HG02938 (cell line): ENCODE data around the gene CGGBP1.

Source experiments
- ATAC-seq: cut with Tn5 transposase; IDR thresholded peaks from one replicate; pipeline ENCODE4 v1.9.1; 2021; ENCODE audit warnings: mild to moderate bottlenecking, moderate library complexity; ENCODE audit not compliant: unreplicated experiment

CGGBP1 gene

GRCh38 chr3:88058581-88059379 is at the start of gene CGGBP1, which contains the start of gene ZNF654:
Gene CGGBP1 (minus strand): TSS chr3:88059005. CDS start chr3:88055976, 3,029 bp downstream.
Gene ZNF654 (plus strand): TSS chr3:88059255. CDS start chr3:88059320, 65 bp downstream.
- ATAC-seq, result peak; percentile 95

- ATAC-seq, result no peak
These were observed 46.5 kb upstream of the CGGBP1 start for GRCh38 chr3:88105325-88105724.

- peak; percentile 92 for ATAC-seq
These were observed 42.3 kb upstream of the CGGBP1 start for GRCh38 chr3:88101142-88101541.

- ATAC-seq, result no peak
These were observed 34.5 kb upstream of the CGGBP1 start for GRCh38 chr3:88093266-88093665.

- ATAC-seq, result no peak
These were observed 33.5 kb upstream of the CGGBP1 start for GRCh38 chr3:88092270-88092669.

- no peak for ATAC-seq
These were observed 31.9 kb upstream of the CGGBP1 start for GRCh38 chr3:88090681-88091080.

- no peak for ATAC-seq
These were observed 25.3 kb upstream of the CGGBP1 start for GRCh38 chr3:88084097-88084501.

GRCh38 chr3:88082854-88083253 is 24.0 kb upstream of the CGGBP1 start:
- ATAC-seq, result no peak

- ATAC-seq, result no peak
These were observed 20.1 kb upstream of the CGGBP1 start for GRCh38 chr3:88078932-88079331.

- no peak for ATAC-seq
These were observed 17.9 kb upstream of the CGGBP1 start for GRCh38 chr3:88076712-88077111.

- ATAC-seq, result no peak
These were observed 16.7 kb upstream of the CGGBP1 start for GRCh38 chr3:88075497-88075896.

GRCh38 chr3:88075072-88075471 is 16.3 kb upstream of the CGGBP1 start:
- no peak for ATAC-seq

- no peak for ATAC-seq
These were observed 2.9 kb upstream of the CGGBP1 start for GRCh38 chr3:88061746-88062145.

GRCh38 chr3:88059380-88060170 is 770 bp upstream of the CGGBP1 start:
- peak; percentile 11 for ATAC-seq

GRCh38 chr3:88058306-88058580 is 562 bp downstream of the CGGBP1 start:
- ATAC-seq, result no peak

- no peak for ATAC-seq
These were observed 1.0 kb downstream of the CGGBP1 start for GRCh38 chr3:88057630-88058305.

GRCh38 chr3:88046766-88047165 is 12.0 kb downstream of the CGGBP1 start:
- no peak for ATAC-seq

GRCh38 chr3:88044411-88044810 is 14.4 kb downstream of the CGGBP1 start:
- no peak for ATAC-seq

GRCh38 chr3:88041005-88041404 is 17.8 kb downstream of the CGGBP1 start:
- ATAC-seq, result no peak

- no peak for ATAC-seq
These were observed 18.3 kb downstream of the CGGBP1 start for GRCh38 chr3:88040529-88040928.

- ATAC-seq, result no peak
These were observed 20.2 kb downstream of the CGGBP1 start for GRCh38 chr3:88038566-88038965.

- no peak for ATAC-seq
These were observed 22.6 kb downstream of the CGGBP1 start for GRCh38 chr3:88036221-88036620.
